Subcutaneous adipose tissue (tissue), 4 donors: ENCODE results near the gene SLC25A10. TPM values are rescaled to one million over a fixed set of nuclear protein-coding genes. Genes with fewer than 3 reads are reported as not detected.

Source experiments
- total RNA-seq, 4 donors: library from RNA; depleted of rRNA; stranded (reverse); fragments of >200 nt; gene quantifications; one replicate each; pipeline ENCODE4 v1.1.0, GENCODE V29; 2016
- TF ChIP-seq, protein P1 (sequence below): fragments of 450-650 bp; IDR thresholded peaks from one replicate; pipeline ENCODE4 v1.5.1; 2016; ENCODE audit warnings: low read depth, mild to moderate bottlenecking, control low read depth, antibody characterized with exemption, moderate library complexity

SLC25A10 gene
- total RNA-seq, 4 donors from 2014 or later, result 4.9 to 59.5 (median 15.9) TPM

DNA sequence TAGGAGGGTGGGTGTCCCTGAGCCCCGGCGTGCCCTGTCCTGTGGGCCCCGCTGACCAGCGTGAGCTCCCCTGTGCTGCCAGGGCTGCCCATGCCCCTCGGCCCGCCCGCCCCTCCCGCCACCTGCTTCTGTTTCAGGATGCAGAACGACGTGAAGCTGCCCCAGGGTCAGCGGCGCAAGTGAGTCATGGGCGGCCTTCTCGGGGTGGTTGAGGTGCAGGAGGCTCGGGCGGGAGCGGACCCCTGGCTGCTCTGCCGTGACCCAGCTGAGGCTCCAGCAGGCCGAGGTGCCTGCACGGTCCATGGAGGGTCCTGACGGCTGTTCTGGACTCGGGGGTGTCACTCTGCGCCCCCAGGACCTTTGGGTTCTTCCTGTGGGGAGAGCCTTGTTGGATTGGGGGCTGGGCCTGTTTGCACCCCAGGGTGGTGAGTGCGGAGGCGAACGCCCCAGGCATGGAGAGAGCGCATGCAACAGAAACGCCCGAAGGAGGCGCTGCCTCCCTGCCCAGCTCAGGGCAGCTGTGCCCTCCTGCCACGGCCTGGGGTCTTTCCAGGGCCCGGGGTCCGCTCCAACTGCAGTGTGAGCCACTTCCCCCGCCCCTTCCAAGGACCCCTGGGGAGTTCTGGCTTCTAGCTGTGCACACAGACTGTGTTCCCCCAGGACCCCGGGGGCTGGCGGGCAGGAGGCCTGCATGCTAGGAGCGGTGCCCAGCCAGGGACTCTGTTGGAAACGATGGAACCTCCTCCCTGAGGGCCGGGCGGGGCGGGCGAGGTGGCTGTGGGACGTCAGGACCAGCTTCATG, 4.0 kb downstream of the SLC25A10 start:
- TF ChIP-seq, protein P1, sequence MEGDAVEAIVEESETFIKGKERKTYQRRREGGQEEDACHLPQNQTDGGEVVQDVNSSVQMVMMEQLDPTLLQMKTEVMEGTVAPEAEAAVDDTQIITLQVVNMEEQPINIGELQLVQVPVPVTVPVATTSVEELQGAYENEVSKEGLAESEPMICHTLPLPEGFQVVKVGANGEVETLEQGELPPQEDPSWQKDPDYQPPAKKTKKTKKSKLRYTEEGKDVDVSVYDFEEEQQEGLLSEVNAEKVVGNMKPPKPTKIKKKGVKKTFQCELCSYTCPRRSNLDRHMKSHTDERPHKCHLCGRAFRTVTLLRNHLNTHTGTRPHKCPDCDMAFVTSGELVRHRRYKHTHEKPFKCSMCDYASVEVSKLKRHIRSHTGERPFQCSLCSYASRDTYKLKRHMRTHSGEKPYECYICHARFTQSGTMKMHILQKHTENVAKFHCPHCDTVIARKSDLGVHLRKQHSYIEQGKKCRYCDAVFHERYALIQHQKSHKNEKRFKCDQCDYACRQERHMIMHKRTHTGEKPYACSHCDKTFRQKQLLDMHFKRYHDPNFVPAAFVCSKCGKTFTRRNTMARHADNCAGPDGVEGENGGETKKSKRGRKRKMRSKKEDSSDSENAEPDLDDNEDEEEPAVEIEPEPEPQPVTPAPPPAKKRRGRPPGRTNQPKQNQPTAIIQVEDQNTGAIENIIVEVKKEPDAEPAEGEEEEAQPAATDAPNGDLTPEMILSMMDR, result no peak

DNA sequence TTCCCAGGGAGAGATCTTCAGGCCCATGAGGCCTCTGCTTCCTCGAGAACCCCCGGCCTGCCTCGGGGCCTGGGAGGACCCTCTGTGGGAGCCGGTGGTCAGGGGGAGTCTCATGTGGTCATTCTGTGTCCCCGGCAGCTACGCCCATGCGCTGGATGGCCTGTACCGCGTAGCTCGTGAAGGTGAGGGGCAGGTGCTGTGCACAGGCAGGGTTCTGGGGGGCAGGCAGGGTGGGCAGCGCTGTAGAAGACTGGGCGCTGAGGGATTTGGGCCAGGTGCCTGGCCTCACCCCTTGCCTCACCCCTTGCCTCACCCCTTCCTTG, 4.6 kb downstream of the SLC25A10 start:
- TF ChIP-seq, protein P1, result no peak

DNA sequence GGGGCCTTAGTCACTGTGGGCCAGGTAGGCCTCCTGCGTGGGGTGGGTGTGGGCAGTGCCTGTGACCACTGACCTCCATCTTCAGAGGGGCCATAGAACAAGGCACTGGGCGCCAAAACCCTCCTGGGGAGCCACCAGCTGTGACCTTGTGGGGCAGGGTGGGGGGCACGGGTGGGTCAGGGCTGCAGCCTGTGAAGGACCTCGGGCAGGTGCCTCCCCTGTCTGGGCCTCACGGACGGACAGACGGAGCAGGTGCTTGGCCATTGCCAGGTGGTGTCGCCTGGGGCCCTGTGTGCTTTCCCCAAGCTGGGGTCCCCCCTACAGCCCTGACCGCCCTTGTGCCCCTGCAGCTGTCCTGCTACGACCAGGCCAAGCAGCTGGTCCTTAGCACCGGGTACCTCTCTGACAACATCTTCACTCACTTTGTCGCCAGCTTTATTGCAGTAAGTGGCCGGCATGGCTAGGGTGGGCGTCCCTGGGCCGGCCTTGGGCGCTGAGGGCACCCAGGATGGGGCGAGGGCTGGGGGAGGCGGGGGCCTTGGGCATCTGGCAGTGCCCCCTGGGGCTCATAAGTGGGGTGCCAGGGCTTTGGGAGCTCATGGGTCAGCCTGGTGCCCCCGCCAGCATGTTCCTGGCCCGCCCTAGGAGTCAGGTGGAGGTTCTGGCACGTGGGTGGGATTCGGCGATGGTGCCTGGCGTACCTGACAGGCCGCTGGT, 5.1 kb downstream of the SLC25A10 start:
- TF ChIP-seq, protein P1, result no peak

DNA sequence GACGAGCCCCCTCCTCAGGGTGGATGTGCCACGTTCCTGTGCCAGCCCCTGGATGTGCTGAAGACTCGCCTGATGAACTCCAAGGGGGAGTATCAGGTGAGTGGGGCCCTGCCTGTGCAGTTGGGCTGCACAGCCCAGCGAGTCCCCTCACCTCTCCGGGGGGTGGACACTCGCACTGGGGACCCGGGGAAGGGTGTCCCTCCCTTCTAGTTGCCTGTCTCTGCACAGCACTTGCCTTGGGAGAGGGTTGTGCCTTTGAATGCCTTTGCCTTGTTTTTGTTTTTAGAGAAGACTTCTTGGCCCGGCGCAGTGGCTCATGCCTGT, 5.6 kb downstream of the SLC25A10 start:
- TF ChIP-seq, protein P1, result no peak

DNA sequence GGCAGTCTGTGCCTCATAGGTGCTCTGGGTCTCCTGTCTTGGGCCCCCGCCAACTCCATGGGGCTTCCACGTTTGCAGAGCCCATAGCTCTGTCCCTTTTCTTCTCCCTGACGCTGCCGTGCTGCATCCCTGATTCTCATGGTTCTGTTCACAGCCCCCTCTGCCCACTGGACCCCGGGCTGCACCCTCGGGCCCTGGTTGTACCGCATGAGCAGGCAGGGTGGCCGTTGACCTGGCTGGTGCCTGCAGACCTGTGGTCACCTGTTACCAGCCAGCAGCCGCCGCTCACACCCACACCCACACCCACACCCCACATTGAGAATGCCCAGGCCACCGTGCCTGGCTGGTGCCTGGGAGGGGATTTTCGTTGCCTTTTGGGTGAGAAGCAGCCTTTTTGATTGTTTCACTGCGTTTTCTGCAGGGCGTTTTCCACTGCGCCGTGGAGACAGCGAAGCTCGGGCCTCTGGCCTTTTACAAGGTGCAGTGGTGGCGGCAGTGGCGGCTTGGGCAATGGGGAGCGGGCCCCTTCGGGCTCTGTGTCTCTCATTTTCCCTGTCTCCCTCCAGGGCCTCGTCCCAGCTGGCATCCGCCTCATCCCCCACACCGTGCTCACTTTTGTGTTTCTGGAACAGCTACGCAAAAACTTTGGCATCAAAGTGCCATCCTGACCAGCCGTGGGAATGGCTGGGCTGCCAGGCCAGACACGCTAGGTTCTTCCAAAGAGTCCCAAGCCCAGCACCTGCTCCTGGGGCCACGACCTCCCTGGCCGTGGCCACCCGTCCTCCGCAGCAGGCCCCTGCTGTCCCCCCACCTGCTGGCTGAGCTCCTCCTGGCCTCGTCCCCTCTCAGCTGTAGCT, 7.6 kb downstream of the SLC25A10 start:
- TF ChIP-seq, protein P1, result no peak

DNA sequence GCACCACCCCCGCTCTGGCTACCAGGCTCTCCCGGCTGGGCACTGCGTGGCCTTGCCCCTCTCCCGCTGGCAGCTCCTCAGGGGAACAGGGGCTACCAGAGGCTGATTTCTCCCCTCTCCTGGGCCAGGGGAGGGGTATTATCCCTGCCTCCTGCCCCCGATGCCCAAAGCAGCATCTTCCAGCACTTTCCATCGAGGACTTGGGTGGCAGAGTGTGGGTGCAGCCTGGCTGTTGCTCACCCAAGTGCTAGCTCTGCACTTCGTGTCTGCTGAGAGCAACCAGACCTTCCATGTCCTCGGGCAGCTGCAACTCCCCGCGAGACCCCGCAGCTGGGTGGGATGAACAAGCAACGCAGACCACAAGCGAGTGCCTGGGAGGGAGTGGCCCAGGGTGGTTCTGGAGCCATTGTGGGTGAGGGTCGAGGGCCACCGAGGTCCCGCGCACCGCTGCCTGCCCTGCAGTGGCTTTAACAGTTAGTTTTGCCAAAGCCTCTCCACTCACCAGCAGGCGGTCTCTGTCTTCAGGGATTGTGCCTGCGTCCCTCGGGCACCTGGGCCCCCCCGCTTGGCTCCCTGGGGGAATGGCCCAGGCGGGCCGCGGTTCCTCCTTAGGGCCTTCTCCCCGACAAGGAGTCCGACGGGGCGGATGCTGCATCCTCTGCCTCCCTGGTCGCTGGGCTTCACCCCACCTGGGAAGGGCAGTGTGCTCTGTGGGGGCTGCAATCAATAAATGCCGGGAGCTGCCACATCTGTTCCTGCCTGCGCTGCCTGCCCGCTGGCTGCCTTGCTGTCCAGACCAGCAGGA, 8.4 kb downstream of the SLC25A10 start:
- TF ChIP-seq, protein P1, result no peak
